Kidney capillary endothelial cell (primary cell): Measurements from ENCODE around the gene TUSC2.
"Not testable (repeated sequence)": the region's sequence is repeated elsewhere in the genome, so short reads cannot be mapped to it uniquely, and the experiment has no call there.

Experiments
- DNase-seq: peaks from one replicate; pipeline ENCODE4 v3.0.0-alpha.2; 2018; ENCODE audit warnings: low spot score

TUSC2 gene

GRCh38 chr3:50294089-50294488 is 33.9 kb downstream of the TUSC2 start:
- no peak for DNase-seq

DNA sequence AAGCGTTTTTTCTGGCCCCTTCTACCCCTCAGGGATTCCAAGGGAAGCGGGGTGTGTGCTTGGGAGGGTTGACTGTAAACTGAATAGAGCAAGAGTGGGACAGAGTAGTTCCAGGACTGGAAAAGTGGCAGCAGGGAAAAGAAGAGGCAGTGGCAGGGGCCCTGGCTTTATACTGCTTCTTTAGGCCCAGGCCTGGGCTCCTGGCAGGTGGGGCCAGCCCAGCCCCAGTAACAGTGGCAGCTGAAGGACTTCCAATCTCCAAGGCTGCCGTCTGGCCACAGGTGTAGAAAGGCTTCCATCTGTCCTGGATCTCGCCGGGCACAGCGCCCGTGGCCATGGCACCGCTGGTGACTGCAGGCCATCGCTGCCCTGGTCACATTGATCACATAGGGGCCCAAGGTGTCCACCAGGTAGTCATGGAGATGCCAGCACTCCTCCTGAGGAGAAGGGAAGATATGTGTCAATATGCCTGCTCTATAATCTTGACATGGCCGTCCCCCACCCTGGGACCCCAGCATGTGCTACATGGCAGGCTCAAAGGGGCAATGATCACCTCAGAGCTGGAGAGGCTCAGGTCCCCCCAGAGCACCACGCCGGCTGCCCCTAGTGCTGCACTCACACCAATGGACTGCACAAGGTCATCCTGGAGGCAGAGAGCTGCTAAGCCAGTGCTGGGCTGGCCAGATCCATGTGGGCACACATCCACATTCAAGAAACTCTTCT is 34.8 kb downstream of the TUSC2 start:
- DNase-seq, result no peak

DNA sequence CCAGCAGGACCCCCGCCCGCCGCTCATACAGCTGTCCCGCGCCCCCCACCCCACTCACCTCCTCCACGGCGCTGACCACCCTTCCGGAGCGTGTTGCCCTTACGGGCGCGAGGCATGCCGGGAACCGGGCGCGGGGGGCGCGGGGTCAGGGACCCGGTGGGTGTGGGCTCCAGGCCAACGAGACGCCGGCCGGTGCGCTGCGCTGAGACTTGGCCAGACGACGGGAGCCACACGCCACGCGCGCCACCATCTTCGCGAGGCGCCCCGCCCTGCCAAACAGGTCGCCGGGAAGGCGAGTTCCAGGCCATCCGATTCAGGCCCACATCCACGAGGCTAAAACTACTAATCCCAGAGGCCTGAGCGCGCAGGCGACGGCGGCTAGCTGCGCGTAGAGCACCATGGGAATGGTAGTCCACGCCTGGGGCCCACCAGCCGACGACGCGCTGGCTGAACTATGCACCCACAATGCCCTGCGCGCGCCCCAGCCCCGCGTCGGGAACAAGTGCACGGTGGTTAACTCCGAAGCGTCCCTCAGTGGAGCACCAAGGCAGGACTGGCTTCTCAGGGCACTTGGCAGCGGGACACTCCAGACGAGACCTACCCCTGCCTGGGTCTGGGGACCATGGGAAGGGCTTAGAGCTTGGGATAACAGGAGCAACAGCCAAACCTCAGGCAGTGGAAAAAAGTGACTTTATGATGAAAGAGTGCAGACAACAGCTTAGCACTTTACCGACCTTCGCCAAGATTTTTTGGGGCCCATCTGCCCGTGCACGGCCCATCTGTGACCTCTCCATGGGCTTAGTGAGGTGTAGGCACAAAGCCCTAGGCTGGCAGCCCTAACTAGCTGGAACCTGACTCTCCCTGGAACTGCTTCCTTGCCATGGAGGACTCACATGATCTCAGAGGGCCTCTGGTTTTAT is 35.6 kb downstream of the TUSC2 start, which contains the start of gene IFRD2:
Gene IFRD2 (minus strand): TSS at position 271 of the 920 bp plus-strand sequence. CDS start 155 bp downstream, at position 116.
- DNase-seq, result peak; percentile 94

DNA sequence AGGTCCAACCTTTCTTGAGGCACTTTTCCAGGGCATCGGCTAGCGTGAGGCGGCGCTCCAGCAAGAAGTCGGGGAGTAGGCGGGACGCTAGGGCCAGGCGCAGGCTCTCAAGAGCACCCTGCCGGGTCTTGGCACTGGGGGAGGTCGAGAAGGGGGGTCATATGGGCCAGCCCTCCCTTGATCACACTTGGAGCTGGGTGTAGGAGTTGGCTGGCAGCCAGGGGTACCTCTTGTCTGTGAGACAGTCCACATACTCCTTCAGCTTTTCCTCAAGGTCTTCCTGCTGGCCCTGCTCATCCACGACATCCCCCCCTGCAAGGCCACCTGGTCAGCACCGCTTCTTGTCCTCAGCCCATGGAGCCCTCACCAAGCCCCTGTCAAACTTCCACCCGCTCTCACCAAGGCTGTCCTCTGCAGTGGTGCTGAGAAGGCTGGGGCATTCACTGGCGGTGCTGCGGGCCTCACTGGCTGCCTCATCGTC is 37.8 kb downstream of the TUSC2 start:
- no peak for DNase-seq

GRCh38 chr3:50289130-50289529 is 38.9 kb downstream of the TUSC2 start:
- no peak for DNase-seq

GRCh38 chr3:50288387-50289007 is 39.5 kb downstream of the TUSC2 start:
- no peak for DNase-seq

GRCh38 chr3:50287262-50287661 is 40.8 kb downstream of the TUSC2 start:
- no peak for DNase-seq

DNA sequence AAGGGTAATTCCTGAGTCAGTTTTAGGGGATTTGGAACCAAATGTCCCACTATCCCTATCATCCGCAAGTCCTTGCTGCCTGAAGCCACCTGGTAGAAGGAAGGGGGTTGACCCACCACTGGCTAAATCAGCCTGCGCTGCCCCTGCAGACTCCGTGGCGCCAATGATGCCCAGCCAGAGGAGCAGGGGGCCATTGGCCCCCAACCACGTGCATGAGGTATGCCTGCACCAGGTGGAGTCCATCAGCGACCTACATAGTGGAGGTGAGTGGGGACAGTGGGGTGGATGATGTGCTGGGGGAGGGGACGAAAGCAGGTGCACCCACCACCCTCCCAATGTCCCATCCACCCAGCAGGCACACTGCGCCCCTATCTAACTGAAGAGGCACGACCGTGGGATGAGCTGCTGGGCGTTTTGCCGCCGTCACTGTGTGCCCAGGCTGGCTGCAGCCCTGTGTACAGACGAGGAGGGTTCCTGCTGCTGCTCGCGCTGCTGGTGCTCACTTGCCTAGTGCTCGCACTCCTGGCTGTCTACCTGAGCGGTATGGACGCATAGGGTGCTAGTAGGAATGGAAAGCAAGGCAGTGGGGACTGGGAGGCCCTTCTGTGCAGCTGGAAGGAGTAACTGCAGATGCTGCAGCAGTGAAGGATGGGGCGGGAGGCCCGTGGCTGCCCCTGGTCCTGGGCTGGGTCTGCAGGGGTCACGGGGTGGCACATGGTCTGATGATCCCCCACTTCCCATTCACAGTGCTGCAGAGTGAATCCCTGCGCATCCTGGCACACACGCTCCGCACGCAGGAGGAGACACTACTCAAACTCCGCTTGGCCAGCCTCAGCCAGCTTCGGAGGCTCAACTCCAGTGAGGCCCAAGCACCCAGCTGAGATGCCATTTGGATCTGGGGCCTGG is 41.4 kb downstream of the TUSC2 start:
- no peak for DNase-seq

DNA sequence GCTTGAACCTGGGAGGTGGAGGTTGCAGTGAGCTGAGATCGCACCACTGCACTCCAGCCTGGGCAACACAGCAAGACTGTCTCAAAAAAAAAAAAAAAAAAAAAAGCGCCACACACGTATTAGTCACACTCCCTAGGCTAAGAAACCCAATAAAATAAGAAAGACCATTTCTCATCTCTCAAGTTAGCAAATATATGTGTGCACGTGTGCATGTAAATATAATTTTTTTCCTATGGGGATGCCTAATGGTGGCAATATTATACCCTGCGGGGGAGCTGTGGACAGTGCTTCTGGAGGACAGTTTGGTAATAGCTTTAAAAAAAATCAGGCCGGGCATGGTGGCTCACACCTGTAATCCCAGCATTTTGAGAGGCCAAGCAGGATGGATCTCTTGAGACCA is 43.9 kb downstream of the TUSC2 start:
- DNase-seq, result not testable (repeated sequence)

GRCh38 chr3:50279255-50280016 is 48.6 kb downstream of the TUSC2 start:
- DNase-seq, result no peak

GRCh38 chr3:50278880-50279224 is 49.2 kb downstream of the TUSC2 start, which contains the start of gene LSMEM2:
LSMEM2 (plus strand) TSS chr3:50279087; CDS start chr3:50279114, 27 bp downstream.
- no peak for DNase-seq

DNA sequence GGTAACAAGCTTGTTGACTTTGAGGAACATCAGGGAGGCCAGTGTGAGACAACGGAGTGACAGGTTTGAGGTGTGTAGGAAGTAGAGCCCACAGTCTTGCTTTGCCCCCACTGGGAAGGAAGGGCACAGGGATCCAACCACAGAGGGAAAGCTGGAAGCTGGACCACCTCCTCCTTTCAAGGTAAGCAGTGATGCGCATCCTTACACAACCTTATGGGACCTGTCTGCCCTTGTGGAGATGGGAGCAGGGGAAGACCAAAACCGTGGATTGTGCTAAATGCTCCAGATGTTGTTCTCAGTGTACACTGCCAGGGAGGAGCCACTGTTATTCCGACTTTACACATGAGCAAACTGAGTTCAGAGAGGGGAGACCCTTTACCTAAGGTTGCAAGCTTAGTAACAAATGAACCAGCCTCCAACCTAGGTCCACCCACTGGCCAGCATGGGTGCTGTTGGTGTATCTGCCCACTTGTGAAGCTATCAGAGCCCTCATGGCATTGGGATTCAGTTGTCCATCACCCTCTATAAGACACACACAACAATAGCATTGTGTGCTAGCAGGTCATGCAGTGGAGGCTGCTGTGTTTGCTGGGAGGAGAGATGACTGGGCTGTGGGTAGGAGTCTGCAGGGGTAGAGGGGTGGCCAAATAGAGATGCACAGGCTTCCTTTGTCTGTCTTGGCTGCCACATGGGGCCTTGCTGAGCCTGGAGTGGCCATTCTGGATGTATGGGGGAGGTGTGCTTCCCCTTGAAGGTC is 49.7 kb downstream of the TUSC2 start:
- no peak for DNase-seq

- no peak for DNase-seq
Observed at GRCh38 chr3:50276762-50277101, 51.3 kb downstream of the TUSC2 start.

GRCh38 chr3:50275996-50276761 is 51.8 kb downstream of the TUSC2 start:
- DNase-seq, result no peak

GRCh38 chr3:50275141-50275995 is 52.7 kb downstream of the TUSC2 start:
- no peak for DNase-seq
